Thyroid gland (tissue), 4 donors: ENCODE results near the gene SI.

Experiments
- CTCF ChIP-seq, 6 experiments: fragments of 200-600 bp in 3 of 6; fragments of 450-650 bp in 3 of 6; sonication (generic) in 3 of 6; IDR thresholded peaks; one replicate each; pipeline ENCODE4 v1.5.1; 2016 to 2019; ENCODE audit warnings: antibody characterized with exemption in 6 of 6, mild to moderate bottlenecking in 2 of 6, inconsistent platforms in 1 of 6, moderate library complexity in 1 of 6
- POLR2A ChIP-seq, 2 donors: fragments of 450-650 bp; IDR thresholded peaks; one replicate each; pipeline ENCODE4 v1.6.1; 2017; ENCODE audit warnings: antibody characterized with exemption in 2 of 2, mild to moderate bottlenecking in 2 of 2, moderate library complexity in 1 of 2

- no peak for TF ChIP-seq CTCF (IDR thresholded peaks at IDR 0.05)
- no peak for TF ChIP-seq POLR2A (IDR thresholded peaks at IDR 0.05)
Observed at GRCh38 chr3:165011557-165011956, 66.7 kb downstream of the SI start.
